HepG2 (cell line): ENCODE data around the gene PGM2. TPM values are rescaled to one million over a fixed set of nuclear protein-coding genes. Genes with fewer than 3 reads are reported as not detected.
A peak's percentile ranks its signal among the peaks of the same experiment; 100 is the strongest.

Experiments used
- AKAP8 ChIP-seq: sonication (generic); formaldehyde crosslinking; IDR thresholded peaks from 2 replicates; pipeline ENCODE4 v1.5.1; 2020; ENCODE audit warnings: mild to moderate bottlenecking, missing genetic modification reagents
- GLMP ChIP-seq: sonication (generic); formaldehyde crosslinking; IDR thresholded peaks from 2 replicates; pipeline ENCODE4 v1.9.0; 2021; ENCODE audit warnings: missing genetic modification reagents, mild to moderate bottlenecking, borderline replicate concordance
- GTF3A ChIP-seq: sonication (generic); formaldehyde crosslinking; conservative IDR thresholded peaks from 2 replicates; pipeline ENCODE4 v1.4.0; 2020; ENCODE audit warnings: mild to moderate bottlenecking, missing genetic modification reagents
- KLF12 ChIP-seq: sonication (generic); formaldehyde crosslinking; IDR thresholded peaks from 2 replicates; pipeline ENCODE4 v1.4.0; 2020; ENCODE audit warnings: missing genetic modification reagents, borderline replicate concordance
- NBN ChIP-seq: fragments of 450-650 bp; conservative IDR thresholded peaks from 2 replicates; pipeline ENCODE4 v1.6.1; 2017
- NFKBIZ ChIP-seq: IDR thresholded peaks from 2 replicates; pipeline ENCODE4 v1.6.1; 2018; ENCODE audit warnings: missing genetic modification reagents, missing compliant biosample characterization
- SIN3B ChIP-seq: fragments of 150-350 bp; IDR thresholded peaks from 2 replicates; pipeline ENCODE4 v1.6.1; 2014; ENCODE audit warnings: low read length
- SP1 ChIP-seq, 2 experiments: fragments of 450-650 bp in 1 of 2; sonication (generic) in 1 of 2; formaldehyde crosslinking in 1 of 2; IDR thresholded peaks; 2 replicates each; pipeline versions ENCODE4 v1.4.0 to v1.6.1; 2016 to 2020; ENCODE audit warnings: missing genetic modification reagents in 1 of 2
- ZBTB37 ChIP-seq: sonication (generic); formaldehyde crosslinking; IDR thresholded peaks from 2 replicates; pipeline ENCODE4 v1.4.0; 2020; ENCODE audit warnings: mild to moderate bottlenecking, missing genetic modification reagents
- ZFYVE20 ChIP-seq: sonication (generic); formaldehyde crosslinking; IDR thresholded peaks from 2 replicates; pipeline ENCODE4 v1.8.0; 2023; ENCODE audit warnings: low read depth, mild to moderate bottlenecking, moderate library complexity, missing genetic modification reagents, borderline replicate concordance
- ZHX2 ChIP-seq, 2 experiments: sonication (generic) in 1 of 2; formaldehyde crosslinking in 1 of 2; IDR thresholded peaks; 2 replicates each; pipeline versions ENCODE4 v1.6.1 to v1.9.0; 2014 to 2022; ENCODE audit warnings: antibody characterized with exemption in 1 of 2, borderline replicate concordance in 1 of 2, inconsistent platforms in 1 of 2, low read depth in 1 of 2, missing genetic modification reagents in 1 of 2
- ZNF329 ChIP-seq: sonication (generic); formaldehyde crosslinking; IDR thresholded peaks from 2 replicates; pipeline ENCODE4 v1.9.0; 2021; ENCODE audit warnings: low read depth, mild to moderate bottlenecking, missing genetic modification reagents
- ZNF337 ChIP-seq: sonication (generic); formaldehyde crosslinking; IDR thresholded peaks from 2 replicates; pipeline ENCODE4 v1.5.1; 2020; ENCODE audit warnings: missing genetic modification reagents, low read depth, mild to moderate bottlenecking, borderline replicate concordance
- ZNF616 ChIP-seq: sonication (generic); formaldehyde crosslinking; IDR thresholded peaks from 2 replicates; pipeline ENCODE4 v1.5.0; 2020; ENCODE audit warnings: low read depth, mild to moderate bottlenecking, missing genetic modification reagents
- ZNF687 ChIP-seq: sonication (generic); formaldehyde crosslinking; IDR thresholded peaks from 2 replicates; pipeline ENCODE4 v1.5.1; 2020; ENCODE audit warnings: mild to moderate bottlenecking, missing genetic modification reagents, moderate library complexity
- polyA plus RNA-seq, 8 experiments: library from polyadenylated mRNA; depleted of rRNA in 3 of 8; stranded (reverse) in 7 of 8; unstranded in 1 of 8; fragments of >200 nt; fragmentation: Illumina TruSeq in 4 of 8; extraction: Trizol in 4 of 8; gene quantifications; 2 replicates each; pipeline versions ENCODE4 v1.2.1 to v1.2.3, GENCODE V29; 2011 to 2016; ENCODE audit warnings: low read depth in 4 of 8, missing spikeins in 1 of 8, mixed read lengths in 1 of 8; ENCODE audit not compliant: insufficient read depth in 1 of 8
- total RNA-seq, 5 experiments: library from RNA; depleted of rRNA; stranded (reverse); fragments of >200 nt; fragmentation: Illumina TruSeq; extraction: Trizol; gene quantifications; 2 replicates each; pipeline ENCODE4 v1.2.3, GENCODE V29; 2016; ENCODE audit warnings: low read depth in 1 of 5

The PGM2 gene
- total and polyA plus RNA-seq, 2 of the 13 experiments (the other 11 are each of a cell fraction or from before 2014, with no cell fraction given): 14.6 to 36.9 TPM

GRCh38 chr4:37826295-37827029 is at the start of gene PGM2 (continued):
- peak; percentile 96 for TF ChIP-seq ZNF687 (CRISPR knock-in tag)
- no peak for TF ChIP-seq AKAP8 (CRISPR knock-in tag)
- no peak for TF ChIP-seq GTF3A (CRISPR knock-in tag)
- no peak for TF ChIP-seq KLF12
- no peak; the same call in 1 of the 2 replicates for TF ChIP-seq ZNF616
- no peak; the same call in 1 of the 2 replicates for TF ChIP-seq ZNF329 (CRISPR knock-in tag)
- TF ChIP-seq SIN3B: no peak
- TF ChIP-seq ZFYVE20 (CRISPR knock-in tag): no peak; the same call in 1 of the 2 replicates
- TF ChIP-seq SP1 (IDR thresholded peaks at IDR 0.05): no peak
- peak; percentile 29; the same call in 1 of the 2 replicates for TF ChIP-seq SP1 (CRISPR knock-in tag; IDR thresholded peaks at IDR 0.05)
- TF ChIP-seq NFKBIZ: peak; percentile 21; the same call in 1 of the 2 replicates
- TF ChIP-seq ZNF337 (CRISPR knock-in tag): peak; percentile 49; the same call in 1 of the 2 replicates
- no peak for TF ChIP-seq NBN
- no peak for TF ChIP-seq ZBTB37 (CRISPR knock-in tag)
- TF ChIP-seq ZHX2 (IDR thresholded peaks at IDR 0.05; ENCODE audit: low read depth): no peak
- TF ChIP-seq ZHX2 (CRISPR knock-in tag; IDR thresholded peaks at IDR 0.05; ENCODE audit: borderline replicate concordance): no peak
- TF ChIP-seq GLMP (CRISPR knock-in tag): no peak
